Uterus (tissue), 2 donors: ENCODE results near the gene INPP4A.

Experiments used
- CTCF ChIP-seq, 4 experiments: fragments of 200-600 bp in 2 of 4; fragments of 450-650 bp in 2 of 4; sonication (generic) in 2 of 4; IDR thresholded peaks; one replicate each; pipeline ENCODE4 v1.5.1; 2016 to 2019; ENCODE audit warnings: antibody characterized with exemption in 4 of 4, mild to moderate bottlenecking in 2 of 4, moderate library complexity in 1 of 4
- POLR2A ChIP-seq, 2 donors: fragments of 450-650 bp; IDR thresholded peaks; one replicate each; pipeline ENCODE4 v1.6.1; 2016; ENCODE audit warnings: antibody characterized with exemption in 2 of 2, mild to moderate bottlenecking in 1 of 2, moderate library complexity in 1 of 2

DNA sequence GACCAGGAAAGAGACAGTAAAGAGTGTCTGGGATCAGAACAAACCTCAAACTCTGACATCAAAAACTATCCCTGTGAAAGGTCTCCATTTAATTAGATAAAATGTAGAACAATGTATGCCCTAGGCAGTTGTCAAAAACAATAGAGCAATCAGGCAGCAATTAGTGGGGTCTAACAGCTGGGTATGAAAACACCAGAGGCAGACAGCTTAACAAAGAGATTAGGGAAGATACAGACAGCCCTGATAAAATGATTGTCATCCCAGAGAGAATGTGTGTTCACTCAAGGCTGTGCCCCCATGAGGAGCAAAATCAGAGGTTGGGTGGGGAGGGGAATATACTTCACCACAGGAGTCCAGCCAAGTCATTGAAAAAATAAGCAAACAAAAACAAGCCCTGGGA lies 50.0 kb downstream of the INPP4A start:
- TF ChIP-seq POLR2A (IDR thresholded peaks at IDR 0.05) (no peak), CTCF (IDR thresholded peaks at IDR 0.05) (no peak)
